GM18909 (cell line): ENCODE measurements around the gene FHIT.
"Not testable (repeated sequence)": the region's sequence is repeated elsewhere in the genome, so short reads cannot be mapped to it uniquely, and the experiment has no call there.

Experiments used
- ATAC-seq: cut with Tn5 transposase; IDR thresholded peaks from one replicate; pipeline ENCODE4 v1.9.1; 2021; ENCODE audit warnings: mild to moderate bottlenecking; ENCODE audit not compliant: unreplicated experiment, poor library complexity

The FHIT gene

GRCh38 chr3:59817511-59817910 lies 1433.7 kb downstream of the FHIT start:
- no peak for ATAC-seq

GRCh38 chr3:59816312-59816711 lies 1434.9 kb downstream of the FHIT start:
- no peak for ATAC-seq

- ATAC-seq, result no peak
Measured at GRCh38 chr3:59813148-59813538, 1438.1 kb downstream of the FHIT start.

GRCh38 chr3:59812237-59813147 lies 1438.8 kb downstream of the FHIT start:
- no peak for ATAC-seq

GRCh38 chr3:59811160-59811559 lies 1440.1 kb downstream of the FHIT start:
- no peak for ATAC-seq

- no peak for ATAC-seq
Measured at GRCh38 chr3:59810606-59811005, 1440.6 kb downstream of the FHIT start.

- ATAC-seq, result no peak
Measured at GRCh38 chr3:59809710-59810444, 1441.4 kb downstream of the FHIT start.

GRCh38 chr3:59809016-59809415 lies 1442.2 kb downstream of the FHIT start:
- no peak for ATAC-seq

GRCh38 chr3:59808446-59808845 lies 1442.8 kb downstream of the FHIT start:
- ATAC-seq, result no peak

- no peak for ATAC-seq
Measured at GRCh38 chr3:59803268-59803667, 1448.0 kb downstream of the FHIT start.

- ATAC-seq, result not testable (repeated sequence)
Measured at GRCh38 chr3:59802453-59802852, 1448.8 kb downstream of the FHIT start.

GRCh38 chr3:59802045-59802444 lies 1449.2 kb downstream of the FHIT start:
- ATAC-seq, result no peak

- no peak for ATAC-seq
Measured at GRCh38 chr3:59800481-59800880, 1450.8 kb downstream of the FHIT start.

- no peak for ATAC-seq
Measured at GRCh38 chr3:59798372-59799086, 1452.7 kb downstream of the FHIT start.

- ATAC-seq, result no peak
Measured at GRCh38 chr3:59797533-59797932, 1453.7 kb downstream of the FHIT start.

- ATAC-seq, result no peak
Measured at GRCh38 chr3:59796456-59796855, 1454.8 kb downstream of the FHIT start.

GRCh38 chr3:59795756-59796155 lies 1455.5 kb downstream of the FHIT start:
- ATAC-seq, result no peak

- no peak for ATAC-seq
Measured at GRCh38 chr3:59793976-59794375, 1457.3 kb downstream of the FHIT start.

- ATAC-seq, result no peak
Measured at GRCh38 chr3:59791774-59792308, 1459.4 kb downstream of the FHIT start.

- ATAC-seq, result no peak
Measured at GRCh38 chr3:59790241-59790640, 1461.0 kb downstream of the FHIT start.

GRCh38 chr3:59788801-59789200 lies 1462.5 kb downstream of the FHIT start:
- ATAC-seq, result no peak
